ENCODE data around the gene C1orf232.

The C1orf232 gene

GRCh38 chr1:26168410-26169197 is at the start of gene C1orf232:
Gene C1orf232, minus strand, starts transcription at chr1:26168963. Its CDS starts 464 bp downstream, at chr1:26168499.
- DNase-seq (ENCODE audit: low read depth in 1 of 2, low spot score in 1 of 2), result no peak

GRCh38 chr1:26215246-26215645 is 46.5 kb upstream of the C1orf232 start:
- DNase-seq (ENCODE audit: low read depth in 1 of 2, low spot score in 1 of 2), result no peak

GRCh38 chr1:26213335-26213905 is 44.7 kb upstream of the C1orf232 start:
- DNase-seq (ENCODE audit: low read depth in 1 of 2, low spot score in 1 of 2), result no peak

DNA sequence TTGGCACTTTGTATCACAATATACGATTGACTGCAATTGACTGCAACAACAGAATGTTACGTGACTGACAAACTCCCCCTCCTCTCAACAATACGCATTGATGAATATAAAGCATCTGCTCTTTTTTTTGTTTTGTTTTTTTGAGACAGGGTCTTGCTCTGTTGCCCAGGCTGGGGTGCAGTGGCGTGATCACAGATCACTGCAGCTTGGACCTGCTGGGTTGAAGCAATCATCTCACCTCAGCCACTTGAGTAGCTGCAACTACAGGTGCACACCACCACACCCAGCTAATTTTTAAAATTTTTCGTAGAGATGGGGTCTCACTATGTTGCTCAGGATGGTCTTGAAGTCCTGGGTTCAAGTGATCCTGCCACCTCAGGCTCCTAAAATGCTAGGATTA is 44.0 kb upstream of the C1orf232 start:
- DNase-seq (ENCODE audit: low read depth in 1 of 2, low spot score in 1 of 2), result no peak

DNA sequence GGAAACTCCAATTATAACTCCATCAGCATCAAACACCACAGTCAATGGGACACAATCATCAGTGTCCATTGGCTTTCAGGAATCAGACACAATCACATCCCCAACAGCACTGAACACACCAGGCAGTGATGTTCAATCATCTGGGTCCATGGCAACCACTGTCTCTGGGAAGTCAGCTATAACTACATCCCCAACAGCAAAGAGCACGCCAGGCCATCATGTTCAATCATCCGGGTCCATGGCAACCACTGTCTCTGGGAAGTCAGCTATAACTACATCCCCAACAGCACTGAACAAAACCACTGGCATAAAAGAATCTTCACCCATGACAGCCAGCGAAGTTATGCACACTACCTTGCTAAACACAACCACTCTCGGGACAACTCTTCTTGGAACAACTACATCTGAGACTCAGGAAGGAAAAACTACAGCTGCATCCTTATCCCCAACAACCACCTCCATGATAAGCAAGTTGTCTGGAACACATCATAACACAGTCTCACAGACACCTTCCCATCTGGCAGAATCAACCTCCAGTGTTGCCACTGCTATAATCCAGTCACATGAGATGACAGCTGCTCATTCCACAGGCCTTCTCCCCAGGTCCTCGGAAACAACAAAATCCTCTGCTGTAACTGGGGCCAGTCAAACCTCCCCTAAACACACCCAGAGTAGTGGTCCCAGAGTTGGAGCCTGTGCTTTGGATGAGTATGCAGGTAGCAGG is 41.5 kb upstream of the C1orf232 start:
- no peak for DNase-seq (ENCODE audit: low read depth in 1 of 2, low spot score in 1 of 2)

GRCh38 chr1:26203642-26204318 is 35.0 kb upstream of the C1orf232 start:
- DNase-seq (ENCODE audit: low read depth in 1 of 2, low spot score in 1 of 2), result no peak

DNA sequence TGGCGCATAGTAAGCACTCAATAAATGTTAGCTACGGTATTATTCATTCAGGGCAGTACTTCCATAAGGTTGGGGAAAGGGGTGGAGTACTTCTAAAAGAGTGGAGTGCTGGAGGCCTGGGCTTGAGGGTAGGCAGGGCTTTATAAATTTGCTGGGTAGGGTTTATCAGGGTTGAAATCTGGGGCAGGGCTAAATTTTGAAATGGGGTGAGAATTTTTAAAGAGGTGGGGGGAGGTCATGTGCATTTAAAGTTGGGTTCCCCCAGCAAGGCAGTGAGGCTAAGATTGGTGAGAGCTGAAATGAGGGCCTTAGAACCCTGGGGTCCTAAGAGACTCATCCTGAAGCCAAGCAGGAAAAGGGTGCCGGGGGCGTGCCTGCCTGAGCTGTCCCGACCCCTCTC is 31.6 kb upstream of the C1orf232 start:
- DNase-seq (ENCODE audit: low read depth in 1 of 2, low spot score in 1 of 2), result no peak

DNA sequence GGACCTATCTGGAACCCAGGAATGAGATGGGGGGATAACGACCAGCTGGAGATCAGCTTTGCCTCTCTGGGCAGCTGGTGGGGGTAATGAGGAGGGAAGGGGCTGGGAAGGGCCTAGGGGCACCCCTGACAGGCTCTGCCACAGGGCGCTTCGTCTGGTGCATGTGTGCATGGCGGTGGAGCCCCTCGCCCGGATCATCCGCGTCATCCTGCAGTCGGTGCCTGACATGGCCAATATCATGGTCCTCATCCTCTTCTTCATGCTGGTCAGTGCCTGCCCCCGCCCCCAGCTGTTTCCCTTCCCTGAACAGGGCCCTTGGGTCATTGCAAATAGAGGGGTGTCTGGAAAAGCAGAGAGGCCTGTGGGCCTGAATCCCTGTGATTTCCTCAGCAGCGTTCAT is 29.1 kb upstream of the C1orf232 start:
- DNase-seq (ENCODE audit: low read depth in 1 of 2, low spot score in 1 of 2), result no peak

- DNase-seq (ENCODE audit: low read depth in 1 of 2, low spot score in 1 of 2), result no peak
Observed at GRCh38 chr1:26197301-26197700, 28.5 kb upstream of the C1orf232 start.

DNA sequence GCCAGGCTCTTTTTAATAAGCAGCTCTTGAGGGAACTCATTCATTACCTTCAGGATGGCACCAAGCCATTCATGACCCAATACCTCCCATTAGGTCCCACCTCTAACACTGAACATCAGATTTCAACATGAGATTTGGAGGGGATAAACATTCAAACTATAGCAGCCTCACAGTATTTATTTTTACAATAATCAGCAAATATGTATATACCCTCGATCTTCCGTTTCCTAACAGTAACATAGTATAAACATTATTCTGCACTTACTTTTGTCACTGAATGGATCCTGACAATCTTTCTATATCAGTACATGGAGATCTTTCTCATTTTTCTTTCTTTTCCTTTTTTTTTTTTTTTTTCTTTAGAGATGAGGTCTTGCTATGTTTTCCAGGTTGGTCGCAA is 27.0 kb upstream of the C1orf232 start:
- DNase-seq (ENCODE audit: low read depth in 1 of 2, low spot score in 1 of 2), result no peak

DNA sequence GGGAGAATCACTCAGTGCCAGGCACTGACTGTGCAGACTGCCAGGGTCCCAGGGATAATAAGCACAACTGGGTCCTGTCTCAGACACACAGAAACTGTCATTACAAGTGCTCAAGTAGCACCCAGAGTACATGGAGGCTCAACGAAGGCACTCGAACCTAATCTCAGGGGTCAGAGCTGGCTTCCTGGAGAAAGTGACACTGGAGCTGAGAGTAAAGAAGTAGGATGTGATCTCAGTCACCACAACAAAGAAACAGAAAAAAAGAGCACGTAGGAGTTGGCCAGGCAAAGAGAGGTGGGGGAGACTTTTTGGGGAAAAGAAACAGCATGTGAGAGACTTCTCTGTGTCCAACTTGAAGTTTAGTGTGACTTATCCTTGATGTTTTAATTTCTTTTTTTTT is 23.0 kb upstream of the C1orf232 start:
- DNase-seq (ENCODE audit: low read depth in 1 of 2, low spot score in 1 of 2), result no peak

- no peak for DNase-seq (ENCODE audit: low read depth in 1 of 2, low spot score in 1 of 2)
Observed at GRCh38 chr1:26190373-26190987, 21.7 kb upstream of the C1orf232 start, which contains the start of gene CATSPER4. Gene CATSPER4, plus strand, starts transcription at chr1:26190602. Its CDS starts 26 bp downstream, at chr1:26190628.

DNA sequence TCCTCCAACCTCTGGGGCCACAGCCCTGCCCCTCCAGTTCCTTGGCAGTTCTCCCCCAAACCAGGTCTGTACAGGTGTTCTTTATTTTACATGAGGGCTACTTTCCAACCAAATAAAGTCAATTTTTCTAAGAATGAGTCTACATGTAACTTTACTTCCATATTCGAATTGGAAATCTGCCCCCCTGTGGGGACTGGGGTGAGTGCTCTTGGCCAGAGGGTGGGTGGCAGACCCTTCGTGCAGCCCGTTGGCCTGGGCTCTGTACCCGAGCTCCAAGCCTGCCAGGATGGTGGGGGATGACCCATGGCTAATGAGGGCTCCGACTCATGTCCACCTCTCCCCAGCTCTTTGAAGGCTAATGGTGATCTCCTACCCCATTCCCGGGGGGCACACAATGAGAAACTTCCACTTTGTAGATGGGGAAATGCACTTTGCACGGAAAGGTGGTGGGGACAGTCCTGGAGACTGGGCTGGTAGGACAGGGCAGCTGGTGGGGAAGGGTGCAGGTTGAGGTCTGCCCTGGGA is 21.1 kb upstream of the C1orf232 start:
- DNase-seq (ENCODE audit: low read depth in 1 of 2, low spot score in 1 of 2), result no peak

- DNase-seq (ENCODE audit: low read depth in 1 of 2, low spot score in 1 of 2), result no peak
Observed at GRCh38 chr1:26189331-26189730, 20.6 kb upstream of the C1orf232 start.

- no peak for DNase-seq (ENCODE audit: low read depth in 1 of 2, low spot score in 1 of 2)
Observed at GRCh38 chr1:26188477-26188876, 19.7 kb upstream of the C1orf232 start.

GRCh38 chr1:26187882-26188281 is 19.1 kb upstream of the C1orf232 start:
- DNase-seq (ENCODE audit: low read depth in 1 of 2, low spot score in 1 of 2), result no peak

GRCh38 chr1:26184883-26185282 is 16.1 kb upstream of the C1orf232 start:
- no peak for DNase-seq (ENCODE audit: low read depth in 1 of 2, low spot score in 1 of 2)

DNA sequence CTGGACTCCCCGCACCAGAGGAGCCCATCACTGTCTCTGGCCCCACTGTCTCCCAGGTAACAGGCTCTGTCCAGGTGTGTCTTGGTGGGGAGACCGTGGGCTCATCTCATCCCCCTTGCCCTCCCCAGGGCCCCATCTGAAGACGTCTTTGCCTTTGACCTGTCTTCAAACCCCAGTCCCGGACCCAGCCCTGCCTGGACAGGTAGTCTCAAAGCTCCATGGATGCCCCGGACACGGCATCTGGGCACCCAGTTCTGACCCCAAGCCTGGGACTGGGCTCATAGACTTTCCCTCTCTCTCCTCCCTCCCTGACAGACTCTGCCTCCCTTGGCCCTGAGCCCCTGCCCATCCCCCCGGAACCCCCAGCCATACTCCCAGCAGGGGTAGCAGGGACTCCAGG is 15.3 kb upstream of the C1orf232 start:
- no peak for DNase-seq (ENCODE audit: low read depth in 1 of 2, low spot score in 1 of 2)

DNA sequence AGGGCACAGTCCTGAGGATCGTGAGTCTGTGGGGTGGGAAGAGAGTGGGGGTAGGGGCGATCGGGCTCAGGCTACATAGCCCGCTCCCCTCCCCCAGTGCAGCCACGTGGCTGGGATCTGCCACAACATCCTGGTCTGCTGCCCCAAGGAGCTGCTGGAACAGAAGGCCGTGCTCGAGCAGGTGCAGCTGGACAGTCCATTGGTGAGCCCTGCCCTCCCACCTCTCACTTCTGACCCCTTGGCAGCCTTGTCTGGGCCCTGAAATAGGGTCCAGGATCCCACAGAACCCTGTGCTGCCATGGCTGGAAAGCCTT is 13.6 kb upstream of the C1orf232 start:
- DNase-seq (ENCODE audit: low read depth in 1 of 2, low spot score in 1 of 2), result no peak

DNA sequence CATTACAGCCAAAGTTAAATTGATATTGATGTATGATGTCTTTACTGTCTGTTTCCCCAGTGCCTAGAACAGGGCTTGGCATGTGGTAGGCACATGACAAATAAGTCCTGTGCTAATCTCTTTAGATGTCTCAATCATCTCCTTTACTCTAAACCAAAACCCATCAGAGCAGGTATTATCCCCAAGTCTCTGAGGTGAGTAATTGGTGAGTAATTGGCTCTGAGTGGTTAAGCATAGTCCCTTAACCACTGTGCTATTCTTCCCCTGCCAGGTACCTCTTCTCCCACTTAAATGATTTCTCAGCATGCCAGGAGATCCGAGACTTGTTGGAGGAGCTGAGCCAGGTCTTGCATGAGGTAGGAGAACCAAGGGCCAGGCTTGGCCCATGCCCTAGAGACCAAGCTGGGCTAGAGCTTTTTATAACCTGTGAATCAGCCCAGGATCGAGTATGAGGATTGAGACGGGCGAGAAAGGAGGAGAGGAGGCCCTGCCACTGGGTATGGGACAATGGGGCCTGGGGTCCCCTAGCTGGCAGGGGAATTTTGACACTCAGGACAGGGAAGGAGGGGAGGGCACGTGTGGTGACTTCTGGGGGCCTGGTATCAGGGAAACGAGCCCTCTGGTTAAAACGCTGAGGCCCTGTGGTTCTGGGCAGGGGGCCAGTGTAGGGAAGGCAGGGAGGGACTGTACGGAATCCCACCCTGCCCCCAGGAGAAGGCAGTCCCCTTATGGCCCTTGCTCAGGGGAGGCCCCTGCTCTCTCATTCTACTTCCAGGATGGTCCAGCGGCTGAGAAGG is 13.0 kb upstream of the C1orf232 start:
- no peak for DNase-seq (ENCODE audit: low read depth in 1 of 2, low spot score in 1 of 2)

All from activated T-helper 1 cell treated with anti-CD3 and anti-CD28 coated beads, Interleukin-2, amount 50 U/mL, for 16 hours (primary cell).